Ecto neural progenitor cell (in vitro differentiated cells): ENCODE data around the gene VSTM2L.
"Not testable (repeated sequence)": the region's sequence is repeated elsewhere in the genome, so short reads cannot be mapped to it uniquely, and the experiment has no call there.

ENCODE experiments used
- DNase-seq: peaks from one replicate; pipeline ENCODE4 v3.0.0-alpha.2; 2018; ENCODE audit warnings: low spot score

The VSTM2L gene

DNA sequence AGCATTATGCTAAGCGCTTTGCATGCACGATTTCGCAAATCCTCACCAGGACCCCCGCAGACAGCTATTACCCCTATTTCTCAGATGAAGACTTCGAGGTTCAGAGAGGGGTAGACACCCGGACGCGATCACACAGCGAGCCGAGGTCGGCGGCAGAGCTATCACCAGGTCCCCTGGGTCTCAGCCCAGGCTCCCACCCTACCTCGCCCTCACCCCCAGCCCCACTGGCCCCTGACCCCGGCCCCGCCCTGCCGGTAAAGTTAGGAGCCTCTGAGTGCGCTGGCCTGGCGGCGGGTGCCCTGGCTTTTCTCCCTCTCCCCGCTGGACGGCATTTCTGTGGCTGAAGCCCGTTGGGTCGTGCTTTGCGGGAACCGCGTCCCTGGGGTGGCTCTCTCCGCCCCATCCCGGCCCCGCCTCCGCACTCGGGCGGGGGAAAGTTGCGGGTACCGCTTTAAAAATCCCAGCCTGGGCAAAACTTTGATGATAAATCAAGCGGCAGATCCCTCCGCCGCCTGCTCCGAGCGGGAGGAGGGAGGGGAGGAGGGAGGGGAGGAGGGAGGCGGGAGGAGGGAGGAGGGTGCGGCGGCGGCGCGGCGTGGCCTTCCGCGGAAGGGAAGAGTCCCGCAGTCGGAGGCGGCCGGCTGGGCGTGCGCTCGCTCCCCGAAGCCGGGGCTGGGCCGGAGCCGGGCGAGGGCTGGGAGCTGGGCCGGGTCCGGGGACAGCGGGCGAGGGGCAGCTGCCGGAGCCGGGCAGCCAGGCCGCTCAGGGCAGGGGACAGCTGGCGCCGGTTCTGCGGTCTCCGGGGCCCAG is at the start of gene VSTM2L:
VSTM2L (plus strand) TSS at position 624 of the 810 bp plus-strand sequence. CDS start 224 bp downstream, outside the sequence.
- DNase-seq: peak; percentile 75

DNA sequence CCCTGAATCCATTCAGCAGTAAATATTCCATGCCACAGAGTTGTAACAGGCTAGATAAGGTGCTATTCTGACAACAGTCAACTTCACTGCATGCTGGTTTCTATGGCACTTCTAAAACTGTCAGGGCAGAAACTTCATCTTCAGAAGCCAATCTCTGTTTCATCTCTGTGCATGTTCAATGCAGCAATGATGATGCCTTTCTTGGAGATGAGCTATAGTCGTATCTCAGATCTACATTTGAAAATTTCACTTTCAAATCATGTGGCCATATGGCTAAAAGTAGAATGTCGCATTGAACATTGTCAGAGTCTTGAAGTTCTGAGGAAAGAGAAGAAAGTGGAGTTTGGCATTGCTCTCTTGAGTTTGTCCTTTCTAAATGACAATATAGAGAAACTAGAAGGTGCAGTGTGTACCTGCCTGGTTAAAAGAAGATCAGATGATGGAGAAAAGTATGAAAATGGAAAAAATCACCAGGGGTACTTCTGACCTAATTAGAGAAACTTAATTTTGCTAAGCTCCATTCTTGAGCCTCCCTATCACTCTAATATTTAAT is 49.0 kb upstream of the VSTM2L start:
- DNase-seq: no peak

DNA sequence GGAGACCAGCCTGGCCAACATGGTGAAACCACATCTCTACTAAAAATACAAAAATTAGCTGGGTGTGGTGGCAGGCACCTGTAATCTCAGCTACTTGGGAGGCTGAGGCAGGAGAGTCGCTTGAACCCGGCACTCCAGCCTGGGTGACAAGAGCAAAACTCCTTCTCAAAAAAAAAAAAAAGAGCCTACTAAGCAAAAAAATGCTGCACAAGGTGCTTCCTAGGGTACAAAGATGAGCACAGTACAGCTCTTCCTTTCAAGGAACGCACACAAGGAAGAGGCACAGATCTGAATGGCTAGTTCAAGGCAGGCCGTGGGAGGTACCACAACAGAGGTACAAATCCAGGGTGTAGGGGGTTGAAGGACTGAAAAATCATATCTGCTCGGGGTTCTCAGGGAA is 46.9 kb upstream of the VSTM2L start:
- not testable (repeated sequence) for DNase-seq

GRCh38 chr20:37856932-37857660 is 45.8 kb upstream of the VSTM2L start:
- no peak for DNase-seq

DNA sequence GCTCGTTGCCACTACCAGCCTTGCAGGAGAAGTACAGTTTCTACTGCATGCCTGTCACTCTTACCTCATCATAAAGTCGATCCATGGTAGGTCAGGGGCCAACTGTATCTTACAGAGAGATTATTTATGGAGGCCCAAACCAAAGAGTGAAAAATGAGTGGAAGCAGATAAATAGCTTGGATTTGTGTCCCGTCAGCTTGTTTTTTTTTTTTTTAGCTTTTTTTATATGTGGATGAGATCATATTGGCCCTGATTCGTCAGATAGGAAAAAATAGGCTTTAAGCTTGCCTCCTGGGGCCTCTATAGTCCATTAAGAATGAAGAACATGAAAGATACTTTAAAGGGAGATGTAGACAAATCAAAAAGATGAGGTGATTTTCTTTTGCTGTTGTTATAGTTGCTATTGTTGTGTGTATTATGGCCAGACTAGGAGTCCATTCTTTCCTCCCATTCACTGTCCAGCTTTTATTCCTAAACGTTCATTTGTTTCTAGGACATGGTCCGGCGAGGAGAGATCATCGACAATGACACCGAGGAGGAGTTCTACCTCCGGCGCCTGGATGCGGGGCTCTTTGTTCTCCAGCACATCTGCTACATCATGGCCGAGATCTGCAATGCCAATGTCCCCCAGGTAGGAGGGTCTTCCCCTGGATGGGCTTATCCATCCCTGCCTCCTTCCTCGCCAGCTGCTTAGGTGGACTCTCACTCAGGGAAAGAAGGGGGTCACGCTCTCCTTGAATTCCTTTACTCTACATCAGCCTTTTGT is 43.3 kb upstream of the VSTM2L start:
- no peak for DNase-seq

GRCh38 chr20:37863289-37863688 is 39.6 kb upstream of the VSTM2L start:
- no peak for DNase-seq

- no peak for DNase-seq
Observed at GRCh38 chr20:37864298-37864697, 38.6 kb upstream of the VSTM2L start.

GRCh38 chr20:37866051-37866450 is 36.9 kb upstream of the VSTM2L start:
- DNase-seq: no peak

GRCh38 chr20:37867289-37868195 is 35.4 kb upstream of the VSTM2L start:
- DNase-seq: no peak

- DNase-seq: no peak
Observed at GRCh38 chr20:37868851-37869333, 34.0 kb upstream of the VSTM2L start.

DNA sequence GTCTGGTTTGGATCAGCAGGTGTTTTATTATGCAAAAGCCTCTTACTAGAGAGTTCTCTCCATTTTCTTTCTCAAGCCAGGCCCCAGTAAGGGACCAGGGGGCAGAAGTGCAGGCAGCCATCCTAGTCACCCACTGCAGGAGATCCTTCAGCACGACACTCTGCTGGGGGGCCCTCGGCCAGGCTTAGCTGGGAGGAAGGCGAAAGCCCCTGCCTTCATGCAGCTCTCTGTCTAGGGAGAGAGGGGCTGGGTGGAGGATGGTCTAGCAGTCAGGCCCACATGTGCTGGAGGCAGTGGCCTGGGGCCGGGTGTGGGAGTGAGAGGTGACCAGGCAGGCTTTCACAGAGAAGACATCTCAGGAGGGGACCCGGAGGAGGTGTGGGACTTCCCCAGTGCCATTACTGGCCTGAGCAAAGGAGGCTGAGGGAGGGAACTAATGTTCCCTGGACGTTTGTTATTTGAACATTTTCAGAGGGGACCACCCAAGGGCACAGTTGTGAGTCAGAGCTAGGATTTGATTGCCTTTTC is 33.5 kb upstream of the VSTM2L start:
- no peak for DNase-seq

DNA sequence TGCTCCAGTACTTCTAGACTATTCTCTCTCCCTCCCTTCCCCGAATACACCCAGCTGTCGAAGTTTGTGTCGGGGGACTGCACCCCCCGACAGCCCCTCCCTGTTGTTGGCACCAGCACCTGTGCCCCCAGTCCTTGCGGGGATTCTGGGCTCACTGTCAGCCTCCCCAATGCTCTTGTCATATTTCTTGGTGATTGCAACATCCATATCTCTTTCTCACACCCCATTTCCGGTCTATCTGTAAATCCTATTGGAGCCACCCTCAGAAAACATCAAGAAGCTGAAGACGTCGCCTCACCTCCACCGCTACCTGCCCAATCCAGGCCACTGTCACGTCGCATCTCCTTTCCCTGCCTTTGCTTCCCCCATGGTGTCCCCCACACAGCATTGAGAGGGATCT is 32.6 kb upstream of the VSTM2L start:
- no peak for DNase-seq

GRCh38 chr20:37871751-37872150 is 31.2 kb upstream of the VSTM2L start:
- no peak for DNase-seq

DNA sequence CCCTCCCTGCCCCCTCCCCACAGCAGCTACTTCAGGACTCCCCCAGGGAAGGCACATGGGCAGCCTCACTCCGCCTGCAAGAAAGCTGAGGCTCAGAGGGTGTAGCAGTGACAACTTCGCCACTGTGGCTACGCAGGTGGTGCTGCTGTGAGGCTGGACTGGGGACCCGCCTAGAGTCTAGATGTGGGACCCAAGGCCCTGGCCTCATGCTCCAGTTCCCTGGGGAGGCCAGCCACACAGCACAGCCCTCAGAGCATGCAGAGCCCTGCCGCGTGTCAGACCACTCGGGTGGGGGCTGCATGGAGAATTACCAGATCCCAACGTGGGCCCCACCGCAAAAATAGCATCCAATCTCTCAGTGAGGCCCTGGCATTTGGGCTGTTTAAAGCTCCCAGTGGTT is 30.8 kb upstream of the VSTM2L start:
- no peak for DNase-seq

GRCh38 chr20:37873884-37874283 is 29.0 kb upstream of the VSTM2L start:
- no peak for DNase-seq

DNA sequence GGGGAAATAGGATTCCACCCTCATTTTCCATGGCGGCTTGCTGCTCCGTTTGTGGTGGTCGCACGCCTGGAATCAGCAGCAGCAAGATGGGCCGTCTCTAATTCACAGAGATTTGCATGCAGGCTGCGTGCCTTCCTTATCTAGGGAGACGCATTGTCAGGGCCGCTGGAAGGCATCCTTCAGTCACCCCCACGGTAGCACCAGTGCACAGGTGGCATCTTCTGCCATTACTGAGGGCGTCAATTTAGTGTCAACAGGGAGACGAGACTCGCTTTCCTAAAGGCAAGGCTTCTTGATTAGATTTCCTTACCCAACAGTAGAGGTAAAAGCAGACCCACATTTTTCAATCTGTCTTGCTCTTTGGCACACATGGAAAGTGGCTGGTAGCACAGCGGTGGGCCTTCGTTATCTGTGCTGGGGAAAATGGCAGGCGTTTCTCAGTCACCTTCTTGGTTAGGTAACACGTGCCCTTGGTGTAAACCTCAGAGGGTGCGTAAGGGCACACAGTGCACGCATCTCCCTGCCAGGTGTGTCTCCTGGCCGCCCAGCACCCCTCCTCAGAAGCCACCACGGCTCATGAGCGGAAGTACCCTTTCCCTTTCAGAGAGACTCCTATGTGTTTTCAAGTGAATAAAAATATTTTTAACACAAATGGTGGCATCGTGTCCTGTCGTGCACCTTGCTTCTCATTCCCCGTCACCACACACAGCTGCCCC is 27.3 kb upstream of the VSTM2L start:
- no peak for DNase-seq

- no peak for DNase-seq
Observed at GRCh38 chr20:37876863-37877262, 26.1 kb upstream of the VSTM2L start.

DNA sequence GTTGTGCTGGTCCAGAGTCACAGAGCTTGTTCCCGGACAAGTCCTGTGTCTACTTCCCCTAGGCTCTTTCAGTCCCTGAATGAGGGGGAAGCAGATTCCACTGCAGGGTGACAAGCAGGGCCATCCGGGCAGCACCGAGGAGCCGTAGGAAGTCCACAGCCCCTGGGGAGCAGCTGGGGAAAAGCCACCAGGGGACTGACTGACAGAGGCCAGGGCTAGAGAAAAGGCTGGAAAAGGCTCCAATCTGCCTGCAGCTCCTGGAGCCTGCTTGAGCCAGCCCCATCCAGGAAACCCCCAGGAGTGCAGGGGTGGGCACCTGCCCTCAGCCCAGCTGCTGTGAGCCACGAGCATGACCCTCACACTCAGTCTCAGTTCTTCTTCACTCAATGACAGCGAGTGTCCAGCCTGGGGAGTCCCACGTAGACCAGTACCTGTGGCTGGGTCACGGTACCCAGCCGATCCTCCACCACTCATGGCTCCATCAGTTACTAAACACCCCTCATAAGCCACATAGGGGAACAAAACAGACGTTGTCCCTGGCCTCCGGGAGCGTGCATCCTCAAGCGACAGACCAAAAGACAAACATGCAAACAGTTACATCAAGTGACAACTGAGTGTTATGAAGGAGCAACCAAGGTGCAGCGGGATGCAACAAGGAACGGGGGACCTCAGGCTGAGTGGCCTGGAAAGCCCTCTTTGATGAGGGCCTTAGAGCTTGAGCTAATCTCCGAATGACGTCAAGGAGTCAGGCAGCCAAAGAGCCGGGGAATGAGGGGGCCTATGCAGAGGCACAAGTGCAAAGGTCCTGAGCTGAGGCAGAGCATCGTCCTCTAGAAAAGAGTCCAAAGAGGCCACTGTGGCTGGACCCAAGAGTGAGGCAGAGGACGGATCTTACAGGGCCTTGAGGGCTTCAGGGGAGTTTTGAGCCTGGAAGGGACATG is 24.8 kb upstream of the VSTM2L start:
- no peak for DNase-seq
